ENCODE results near the gene PPP3CA. TPM values are rescaled to one million over a fixed set of nuclear protein-coding genes. Genes with fewer than 3 reads are reported as not detected.

The PPP3CA gene
- total and polyA plus RNA-seq, 2 experiments from 2014 or later = 27.0 to 45.2 TPM

DNA sequence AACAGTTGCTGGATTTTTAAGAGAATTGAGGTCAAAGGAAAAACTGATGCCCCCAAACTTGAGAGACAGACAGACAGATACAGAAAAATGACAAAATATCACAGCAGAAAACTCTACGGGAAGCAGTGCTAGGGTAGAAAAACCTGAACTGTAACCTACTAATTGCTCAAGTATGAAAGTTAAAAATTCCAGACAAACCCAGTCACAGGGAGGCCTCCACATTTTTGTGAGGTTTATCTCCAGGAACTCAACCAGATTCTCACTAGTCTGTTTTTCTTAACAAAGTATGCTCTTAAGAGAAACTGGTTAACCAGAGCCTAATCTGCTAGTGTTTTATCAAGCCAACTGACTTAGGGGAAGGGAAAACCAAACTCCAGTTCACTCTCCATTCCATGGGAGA is 19.9 kb upstream of the PPP3CA start (continued):
- TF ChIP-seq, protein P1, sequence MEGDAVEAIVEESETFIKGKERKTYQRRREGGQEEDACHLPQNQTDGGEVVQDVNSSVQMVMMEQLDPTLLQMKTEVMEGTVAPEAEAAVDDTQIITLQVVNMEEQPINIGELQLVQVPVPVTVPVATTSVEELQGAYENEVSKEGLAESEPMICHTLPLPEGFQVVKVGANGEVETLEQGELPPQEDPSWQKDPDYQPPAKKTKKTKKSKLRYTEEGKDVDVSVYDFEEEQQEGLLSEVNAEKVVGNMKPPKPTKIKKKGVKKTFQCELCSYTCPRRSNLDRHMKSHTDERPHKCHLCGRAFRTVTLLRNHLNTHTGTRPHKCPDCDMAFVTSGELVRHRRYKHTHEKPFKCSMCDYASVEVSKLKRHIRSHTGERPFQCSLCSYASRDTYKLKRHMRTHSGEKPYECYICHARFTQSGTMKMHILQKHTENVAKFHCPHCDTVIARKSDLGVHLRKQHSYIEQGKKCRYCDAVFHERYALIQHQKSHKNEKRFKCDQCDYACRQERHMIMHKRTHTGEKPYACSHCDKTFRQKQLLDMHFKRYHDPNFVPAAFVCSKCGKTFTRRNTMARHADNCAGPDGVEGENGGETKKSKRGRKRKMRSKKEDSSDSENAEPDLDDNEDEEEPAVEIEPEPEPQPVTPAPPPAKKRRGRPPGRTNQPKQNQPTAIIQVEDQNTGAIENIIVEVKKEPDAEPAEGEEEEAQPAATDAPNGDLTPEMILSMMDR (conservative IDR thresholded peaks at IDR 0.05; ENCODE audit: low read depth in 2 of 2) = no peak
- TF ChIP-seq, protein P2, sequence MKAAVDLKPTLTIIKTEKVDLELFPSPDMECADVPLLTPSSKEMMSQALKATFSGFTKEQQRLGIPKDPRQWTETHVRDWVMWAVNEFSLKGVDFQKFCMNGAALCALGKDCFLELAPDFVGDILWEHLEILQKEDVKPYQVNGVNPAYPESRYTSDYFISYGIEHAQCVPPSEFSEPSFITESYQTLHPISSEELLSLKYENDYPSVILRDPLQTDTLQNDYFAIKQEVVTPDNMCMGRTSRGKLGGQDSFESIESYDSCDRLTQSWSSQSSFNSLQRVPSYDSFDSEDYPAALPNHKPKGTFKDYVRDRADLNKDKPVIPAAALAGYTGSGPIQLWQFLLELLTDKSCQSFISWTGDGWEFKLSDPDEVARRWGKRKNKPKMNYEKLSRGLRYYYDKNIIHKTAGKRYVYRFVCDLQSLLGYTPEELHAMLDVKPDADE (IDR thresholded peaks at IDR 0.05) = no peak
- TF ChIP-seq JUNB (IDR thresholded peaks at IDR 0.05; ENCODE audit: unreplicated experiment) = no peak
- no peak for TF ChIP-seq POLR2AphosphoS5 (IDR thresholded peaks at IDR 0.05; ENCODE audit: low read depth)
- no peak for TF ChIP-seq EZH2 (IDR thresholded peaks at IDR 0.05; ENCODE audit: low read depth, unreplicated experiment)
- no peak for TF ChIP-seq STAT1 (IDR thresholded peaks at IDR 0.05; ENCODE audit: unreplicated experiment)
- no peak for TF ChIP-seq ZNF114 (CRISPR knock-in tag; IDR thresholded peaks at IDR 0.05)
- TF ChIP-seq, protein P3, sequence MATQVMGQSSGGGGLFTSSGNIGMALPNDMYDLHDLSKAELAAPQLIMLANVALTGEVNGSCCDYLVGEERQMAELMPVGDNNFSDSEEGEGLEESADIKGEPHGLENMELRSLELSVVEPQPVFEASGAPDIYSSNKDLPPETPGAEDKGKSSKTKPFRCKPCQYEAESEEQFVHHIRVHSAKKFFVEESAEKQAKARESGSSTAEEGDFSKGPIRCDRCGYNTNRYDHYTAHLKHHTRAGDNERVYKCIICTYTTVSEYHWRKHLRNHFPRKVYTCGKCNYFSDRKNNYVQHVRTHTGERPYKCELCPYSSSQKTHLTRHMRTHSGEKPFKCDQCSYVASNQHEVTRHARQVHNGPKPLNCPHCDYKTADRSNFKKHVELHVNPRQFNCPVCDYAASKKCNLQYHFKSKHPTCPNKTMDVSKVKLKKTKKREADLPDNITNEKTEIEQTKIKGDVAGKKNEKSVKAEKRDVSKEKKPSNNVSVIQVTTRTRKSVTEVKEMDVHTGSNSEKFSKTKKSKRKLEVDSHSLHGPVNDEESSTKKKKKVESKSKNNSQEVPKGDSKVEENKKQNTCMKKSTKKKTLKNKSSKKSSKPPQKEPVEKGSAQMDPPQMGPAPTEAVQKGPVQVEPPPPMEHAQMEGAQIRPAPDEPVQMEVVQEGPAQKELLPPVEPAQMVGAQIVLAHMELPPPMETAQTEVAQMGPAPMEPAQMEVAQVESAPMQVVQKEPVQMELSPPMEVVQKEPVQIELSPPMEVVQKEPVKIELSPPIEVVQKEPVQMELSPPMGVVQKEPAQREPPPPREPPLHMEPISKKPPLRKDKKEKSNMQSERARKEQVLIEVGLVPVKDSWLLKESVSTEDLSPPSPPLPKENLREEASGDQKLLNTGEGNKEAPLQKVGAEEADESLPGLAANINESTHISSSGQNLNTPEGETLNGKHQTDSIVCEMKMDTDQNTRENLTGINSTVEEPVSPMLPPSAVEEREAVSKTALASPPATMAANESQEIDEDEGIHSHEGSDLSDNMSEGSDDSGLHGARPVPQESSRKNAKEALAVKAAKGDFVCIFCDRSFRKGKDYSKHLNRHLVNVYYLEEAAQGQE (IDR thresholded peaks at IDR 0.05; ENCODE audit: unreplicated experiment) = no peak
- TF ChIP-seq ZNF331 (CRISPR knock-in tag; IDR thresholded peaks at IDR 0.05; ENCODE audit: low read depth) = no peak

DNA sequence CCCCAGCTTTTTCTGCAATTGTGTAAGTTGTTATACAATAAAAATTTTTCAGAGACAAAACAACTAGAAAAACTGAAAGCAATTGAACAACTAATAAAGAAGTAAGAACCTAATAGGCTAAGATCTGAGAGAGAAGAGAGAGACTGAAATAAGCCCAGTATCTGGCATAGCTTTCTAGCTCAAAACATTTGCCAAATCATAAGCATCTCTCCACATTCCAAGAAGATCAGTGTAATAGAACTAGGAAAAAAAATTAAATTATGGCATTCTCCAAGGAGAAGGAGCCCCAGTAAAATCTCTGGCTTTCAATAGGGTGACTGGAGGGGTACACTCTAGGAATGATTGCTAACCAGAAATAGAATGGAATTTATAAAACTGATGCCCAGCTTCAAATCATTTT is 19.0 kb upstream of the PPP3CA start:
- Mint-ChIP-seq H3K4me1 (peaks cover 15% of the 10 kb centered on the region), H3K27ac (no peak overlapping the region)
- no peak for ATAC-seq
- no peak for TF ChIP-seq EZH2 (IDR thresholded peaks at IDR 0.05; ENCODE audit: low read depth, unreplicated experiment)
- no peak for TF ChIP-seq ZNF331 (CRISPR knock-in tag; IDR thresholded peaks at IDR 0.05; ENCODE audit: low read depth)
- TF ChIP-seq NANOG (IDR thresholded peaks at IDR 0.05; ENCODE audit: borderline replicate concordance) = no peak
- no peak for TF ChIP-seq CREB1 (CRISPR knock-in tag; IDR thresholded peaks at IDR 0.05; ENCODE audit: low read depth)
- TF ChIP-seq, protein P3 (IDR thresholded peaks at IDR 0.05; ENCODE audit: unreplicated experiment) = no peak
- TF ChIP-seq, protein P2 (IDR thresholded peaks at IDR 0.05) = no peak
- no peak for TF ChIP-seq EZH2phosphoT487 (IDR thresholded peaks at IDR 0.05; ENCODE audit: unreplicated experiment)

More for the DNA sequence above, 19.0 kb upstream of the PPP3CA start:
- peaks cover 2% of the 10 kb centered on the region for H3K27me3 Mint-ChIP-seq (ENCODE audit: insufficient read depth, low read depth, poor library complexity)
- H3K9me2 ChIP-seq (ENCODE audit: insufficient read depth) = no peaks in the 10 kb centered on the region; the same call in 1 of the 2 replicates
- H3K4me1 ChIP-seq (ENCODE audit: insufficient read depth) = peaks cover 11% of the 10 kb centered on the region; the same call in 1 of the 2 replicates
- no peaks in the 10 kb centered on the region for H3K36me3 Mint-ChIP-seq (ENCODE audit: low read depth)
- no peaks in the 10 kb centered on the region for H3K27me3 ChIP-seq (ENCODE audit: insufficient read depth)
- no peak for DNase-seq (ENCODE audit: low spot score)
- H3K36me3 ChIP-seq (ENCODE audit: insufficient read depth) = no peaks in the 10 kb centered on the region
- H3K79me2 ChIP-seq (replicated peaks; ENCODE audit: insufficient read depth) = no peaks in the 10 kb centered on the region
- no peak overlapping the region for H3K27ac ChIP-seq (ENCODE audit: low read depth)
- H3K4me2 ChIP-seq = no peak overlapping the region
- H3K9me3 Mint-ChIP-seq = no peaks in the 10 kb centered on the region; the same call in 1 of the 3 replicates
- H3K4me3 Mint-ChIP-seq = no peak overlapping the region
- H3K4me3 ChIP-seq = no peak overlapping the region
- H3F3A ChIP-seq (replicated peaks; ENCODE audit: low read depth) = no peaks in the 10 kb centered on the region
- no peaks in the 10 kb centered on the region for H4K20me1 ChIP-seq (replicated peaks; ENCODE audit: insufficient read depth)
- H2AFZ ChIP-seq = no peak overlapping the region
